Epithelial cell of proximal tubule (primary cell): Measurements from ENCODE around the gene NT5C1A. TPM values are rescaled to one million over a fixed set of nuclear protein-coding genes. Genes with fewer than 3 reads are reported as not detected.

ENCODE experiments used
- DNase-seq: peaks from one replicate; pipeline ENCODE4 v3.0.0-alpha.2; 2011; ENCODE audit warnings: low read depth
- H3K4me3 ChIP-seq: 2 replicates; pipeline ENCODE4 v1.5.1; 2011; ENCODE audit warnings: low read depth, mild to moderate bottlenecking, low read length
- total RNA-seq: library from RNA; depleted of rRNA; stranded (reverse); fragments of >200 nt; gene quantifications from 2 replicates; pipeline ENCODE4 v1.2.3, GENCODE V29; 2015
- TF ChIP-seq, protein P1 (sequence below): conservative IDR thresholded peaks from 2 replicates; pipeline ENCODE4 v1.5.1; 2012; ENCODE audit warnings: low read depth, mild to moderate bottlenecking, low read length

The NT5C1A gene
- total RNA-seq, 1 donor from 2014 or later, result not detected

DNA sequence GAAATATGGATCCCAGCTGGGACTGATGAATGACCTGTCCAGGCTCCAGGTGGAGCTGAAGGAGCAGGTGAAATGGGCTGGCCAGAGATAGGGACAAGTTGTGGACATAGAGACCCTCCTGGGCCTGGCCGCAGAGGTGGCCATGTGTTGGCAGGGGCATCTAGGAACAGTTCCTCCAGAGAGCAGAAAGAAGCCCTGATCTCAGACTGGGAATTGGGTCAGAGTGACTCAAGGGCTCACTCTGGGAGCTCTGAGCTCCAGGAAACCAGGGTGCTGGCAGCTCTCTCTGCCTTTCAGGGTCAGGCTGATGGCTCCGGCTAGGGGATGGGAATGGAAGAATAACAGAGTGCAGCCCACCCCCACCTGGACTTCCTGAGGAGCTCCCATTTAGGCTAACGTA is 3.0 kb downstream of the NT5C1A start:
- no peak for DNase-seq
- H3K4me3 ChIP-seq, result no peak overlapping the region
- TF ChIP-seq, protein P1, sequence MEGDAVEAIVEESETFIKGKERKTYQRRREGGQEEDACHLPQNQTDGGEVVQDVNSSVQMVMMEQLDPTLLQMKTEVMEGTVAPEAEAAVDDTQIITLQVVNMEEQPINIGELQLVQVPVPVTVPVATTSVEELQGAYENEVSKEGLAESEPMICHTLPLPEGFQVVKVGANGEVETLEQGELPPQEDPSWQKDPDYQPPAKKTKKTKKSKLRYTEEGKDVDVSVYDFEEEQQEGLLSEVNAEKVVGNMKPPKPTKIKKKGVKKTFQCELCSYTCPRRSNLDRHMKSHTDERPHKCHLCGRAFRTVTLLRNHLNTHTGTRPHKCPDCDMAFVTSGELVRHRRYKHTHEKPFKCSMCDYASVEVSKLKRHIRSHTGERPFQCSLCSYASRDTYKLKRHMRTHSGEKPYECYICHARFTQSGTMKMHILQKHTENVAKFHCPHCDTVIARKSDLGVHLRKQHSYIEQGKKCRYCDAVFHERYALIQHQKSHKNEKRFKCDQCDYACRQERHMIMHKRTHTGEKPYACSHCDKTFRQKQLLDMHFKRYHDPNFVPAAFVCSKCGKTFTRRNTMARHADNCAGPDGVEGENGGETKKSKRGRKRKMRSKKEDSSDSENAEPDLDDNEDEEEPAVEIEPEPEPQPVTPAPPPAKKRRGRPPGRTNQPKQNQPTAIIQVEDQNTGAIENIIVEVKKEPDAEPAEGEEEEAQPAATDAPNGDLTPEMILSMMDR, result no peak

DNA sequence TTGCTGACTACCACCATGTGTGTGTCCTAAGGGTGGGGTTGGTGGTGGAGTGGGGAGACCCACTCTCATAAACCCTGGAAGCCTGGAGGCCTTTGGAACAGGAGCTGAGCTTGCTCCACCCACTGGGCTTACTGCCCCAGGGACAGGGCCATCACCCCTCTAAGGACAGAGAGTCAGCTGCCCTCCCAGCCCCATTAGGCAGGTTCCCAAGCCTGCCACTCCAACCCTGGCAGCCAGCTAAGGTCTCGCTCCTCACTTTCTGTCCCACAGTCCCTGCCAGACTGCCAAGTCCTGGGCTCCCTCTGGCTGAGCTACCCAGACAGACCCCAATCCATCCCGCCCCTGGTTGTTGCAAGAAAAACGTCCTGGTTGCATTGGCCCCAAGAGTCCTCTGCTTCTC is 3.8 kb downstream of the NT5C1A start:
- no peak overlapping the region for H3K4me3 ChIP-seq
- no peak for DNase-seq
- TF ChIP-seq, protein P1, result no peak

DNA sequence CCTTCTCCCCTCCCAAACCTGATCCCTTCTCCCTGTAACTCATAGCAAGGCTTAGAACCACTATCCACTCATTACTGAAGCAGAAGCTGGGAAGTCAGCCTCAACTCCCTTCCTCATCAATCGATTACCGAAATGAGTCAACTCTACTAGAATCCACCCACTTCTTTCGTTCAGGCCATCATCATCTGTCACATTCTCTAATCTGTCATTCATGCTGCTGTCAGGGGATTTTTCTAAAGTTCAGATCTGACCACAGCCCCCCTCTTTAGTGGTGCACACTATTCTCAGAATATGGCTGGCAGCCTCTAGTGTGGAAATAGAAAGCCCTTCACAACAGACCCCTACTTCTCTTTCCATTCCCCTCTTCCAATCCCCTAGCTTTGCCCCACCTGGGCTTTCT is 5.1 kb downstream of the NT5C1A start:
- H3K4me3 ChIP-seq, result no peak overlapping the region
- DNase-seq, result no peak
- TF ChIP-seq, protein P1, result no peak

DNA sequence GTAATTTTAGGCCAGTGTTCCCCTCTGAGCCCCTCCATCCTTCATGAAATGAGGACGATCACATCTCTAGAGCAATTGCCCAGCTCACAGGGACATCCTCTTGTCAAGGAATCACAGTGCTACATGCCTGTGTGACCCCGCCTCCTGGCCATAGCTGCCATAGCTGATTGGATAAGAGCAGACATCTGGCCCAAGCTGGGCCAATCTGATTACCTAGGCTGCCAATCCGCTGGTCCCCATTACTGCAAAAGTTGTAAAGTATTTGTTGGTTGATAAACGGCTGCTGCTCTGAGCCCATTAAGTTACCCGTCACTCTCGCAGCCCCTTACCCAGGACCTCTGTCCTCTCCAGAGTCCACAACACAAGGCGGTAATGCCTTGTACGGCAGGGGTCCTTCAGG is 8.3 kb downstream of the NT5C1A start:
- TF ChIP-seq, protein P1, result no peak
- DNase-seq, result no peak
- no peak overlapping the region for H3K4me3 ChIP-seq

DNA sequence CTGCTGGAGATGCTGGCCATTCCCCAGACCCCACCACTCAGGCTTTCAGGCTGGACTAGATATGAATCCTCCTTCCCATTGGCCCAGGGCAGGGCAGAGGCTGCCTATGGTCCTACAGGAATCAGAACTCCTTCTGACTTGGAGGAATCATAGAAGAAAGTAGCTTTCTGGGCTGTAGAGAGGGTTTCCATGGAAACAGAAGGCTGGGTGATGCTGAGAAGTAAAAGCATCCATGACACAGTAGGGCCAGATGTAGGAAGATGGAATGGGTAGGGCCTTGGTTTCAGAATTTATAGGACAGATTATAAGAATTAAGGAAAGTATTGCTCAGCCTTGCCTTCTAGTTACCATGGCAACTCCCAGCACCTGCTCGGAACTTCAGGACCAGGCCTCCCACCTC is 9.0 kb downstream of the NT5C1A start:
- no peak for DNase-seq
- TF ChIP-seq, protein P1, result no peak
- no peak overlapping the region for H3K4me3 ChIP-seq

DNA sequence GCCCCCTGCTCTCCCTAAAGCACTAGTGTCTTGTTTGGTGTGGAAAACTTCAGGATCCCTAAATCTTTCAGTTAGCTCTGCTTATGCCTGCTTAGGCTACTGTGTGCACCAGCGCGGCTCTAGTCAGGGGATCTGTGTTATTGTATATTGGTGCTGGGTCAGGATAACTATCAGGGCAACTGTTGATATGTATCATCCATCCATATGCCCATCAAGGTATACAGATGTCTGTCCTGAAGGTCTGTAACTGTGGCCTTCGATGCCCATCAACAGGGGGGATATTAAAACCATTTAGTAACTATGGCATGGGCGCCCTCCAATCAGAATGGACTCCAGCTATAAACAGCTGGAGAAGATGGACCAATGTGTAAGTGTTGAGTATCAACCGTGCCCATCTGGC is 12.4 kb downstream of the NT5C1A start:
- no peak for DNase-seq
- no peak overlapping the region for H3K4me3 ChIP-seq
- TF ChIP-seq, protein P1, result no peak

DNA sequence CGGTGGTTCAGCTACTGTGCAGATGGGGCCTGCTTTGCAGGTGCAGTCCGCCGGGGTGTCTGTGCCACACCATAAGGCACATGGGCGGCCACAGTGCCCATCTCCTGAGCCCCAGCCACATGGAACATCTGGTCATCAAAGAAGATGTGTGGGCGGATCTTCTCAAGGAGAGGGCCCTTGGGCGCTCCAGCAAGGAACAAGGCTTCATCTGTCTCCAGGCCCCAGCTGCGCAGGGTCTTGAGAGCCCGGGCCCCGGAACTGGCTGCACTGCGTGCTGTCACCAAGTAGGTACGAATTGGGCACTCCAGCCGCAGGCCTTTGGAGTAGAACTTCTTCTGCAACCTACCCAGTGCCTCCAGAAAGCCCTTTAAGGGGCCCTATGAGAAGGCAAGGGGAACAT is 12.8 kb downstream of the NT5C1A start:
- DNase-seq, result no peak
- TF ChIP-seq, protein P1, result no peak

More for the DNA sequence above, 12.8 kb downstream of the NT5C1A start:
- H3K4me3 ChIP-seq, result no peak overlapping the region
